Diencephalon (tissue), 1 donor: ENCODE data around the gene S100A7A. TPM values are rescaled to one million over a fixed set of nuclear protein-coding genes. Genes with fewer than 3 reads are reported as not detected.

ENCODE experiments used
- small RNA-seq: library from RNA; depleted of rRNA; stranded (forward); fragments of <200 nt; gene quantifications from one replicate; pipeline ENCODE3, GENCODE V24; 2014
- total RNA-seq: library from RNA; depleted of rRNA; stranded (reverse); fragments of >200 nt; gene quantifications from one replicate; pipeline ENCODE4 v1.2.3, GENCODE V29; 2014

S100A7A gene
- not detected for total RNA-seq

DNA sequence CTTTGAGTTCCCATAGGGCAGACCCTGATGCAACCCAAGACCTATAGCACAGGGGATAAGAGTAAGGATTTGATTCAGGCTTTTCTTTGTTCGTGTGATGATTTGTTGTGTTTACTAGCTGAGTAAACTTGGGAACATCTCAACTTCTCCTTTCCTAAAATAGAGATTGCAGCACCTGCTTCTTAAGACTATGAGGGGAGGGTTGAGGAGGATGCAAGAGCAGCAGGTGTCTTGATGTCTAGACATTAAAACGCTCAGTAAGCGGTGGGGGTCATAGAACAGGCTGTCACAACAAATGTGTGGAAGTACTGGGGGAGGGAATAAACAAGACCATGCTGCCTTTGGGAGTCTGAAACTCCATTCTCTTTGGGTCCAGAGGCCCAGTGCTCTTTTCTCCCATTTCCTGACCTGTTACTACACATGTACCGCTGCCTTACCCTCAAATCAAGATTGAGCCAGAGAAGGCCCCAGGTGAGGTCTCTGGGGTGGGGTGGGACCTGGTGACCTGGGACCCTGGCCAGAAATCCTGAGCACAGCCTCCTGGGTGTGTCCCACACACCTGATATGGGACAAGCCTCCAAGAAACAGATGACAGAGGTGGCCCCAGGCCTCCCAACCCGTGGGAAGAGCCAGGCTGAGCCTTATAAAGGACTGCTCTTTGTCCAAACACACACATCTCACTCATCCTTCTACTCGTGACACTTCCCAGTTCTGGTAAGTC lies at the start of gene S100A7A:
Gene S100A7A (plus strand): TSS at position 671 of the 721 bp plus-strand sequence. CDS start 1,563 bp downstream, outside the sequence.

DNA sequence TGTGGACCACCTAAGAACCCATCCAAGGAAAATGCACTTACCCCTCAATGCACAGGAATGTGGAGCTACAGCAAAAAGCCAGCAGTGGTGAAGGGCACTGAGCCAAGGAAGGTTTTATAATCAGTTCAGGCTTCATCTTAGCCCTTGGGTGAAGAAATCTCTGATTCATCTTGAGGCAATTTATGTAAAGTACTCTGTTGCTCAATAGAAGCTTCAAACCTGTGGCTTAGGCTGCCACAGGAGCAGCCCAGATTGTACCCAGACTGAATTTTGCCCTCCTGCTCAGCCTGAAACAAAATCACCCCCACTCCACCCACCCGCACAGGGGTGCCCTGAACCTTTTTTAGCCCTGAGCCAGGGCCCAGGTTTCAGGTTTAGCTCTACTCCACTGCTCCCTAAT lies 40.8 kb upstream of the S100A7A start, which contains the start of gene S100A12:
Gene S100A12 (minus strand): TSS at position 111 of the 400 bp plus-strand sequence. CDS start 1,029 bp downstream, outside the sequence.

DNA sequence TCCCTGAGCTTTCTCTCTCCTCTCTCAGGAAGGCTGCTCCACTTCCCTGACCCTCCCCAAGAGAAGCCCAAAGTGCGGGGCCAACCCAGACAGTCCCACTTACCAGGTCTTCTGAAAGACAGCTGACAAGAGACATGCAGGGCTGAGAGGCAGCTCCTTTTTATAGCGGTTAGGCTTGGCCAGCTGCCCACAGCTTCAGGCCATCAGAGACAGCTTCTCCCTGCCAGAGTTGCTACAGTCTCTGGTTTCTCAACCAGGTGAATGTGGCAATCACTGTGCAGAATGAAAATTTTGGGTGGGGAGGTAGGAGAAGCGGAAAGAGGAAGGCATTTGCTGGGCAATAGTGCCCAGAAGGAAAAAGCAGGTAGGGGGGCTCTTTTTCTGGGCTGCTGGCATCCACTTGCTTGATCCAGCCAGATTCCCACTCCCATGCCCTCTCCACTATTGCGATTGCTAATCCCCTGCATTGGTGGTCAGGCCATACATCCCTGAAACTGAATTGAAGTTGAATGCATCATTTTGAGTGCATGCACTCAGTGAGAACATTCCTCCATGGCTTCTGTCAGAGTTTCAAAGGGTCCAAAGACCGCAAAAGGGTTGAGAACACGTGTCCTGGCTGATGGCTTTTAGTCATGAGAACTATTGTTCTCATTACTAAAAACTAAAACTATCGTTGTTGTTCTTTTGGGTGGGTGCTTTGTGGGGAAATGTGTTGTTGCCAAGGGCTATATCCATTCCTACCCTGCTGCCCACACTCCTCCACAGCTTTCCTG lies 25.2 kb upstream of the S100A7A start, which contains the start of gene S100A8:
Gene S100A8 (minus strand): TSS at position 136 of the 773 bp plus-strand sequence. CDS start 538 bp downstream, outside the sequence.

GRCh38 chr1:153460551-153460950 lies 44.2 kb downstream of the S100A7A start, which contains the start of gene S100A7:
Gene S100A7 (minus strand): TSS chr1:153460651. CDS start chr1:153459013, 1,638 bp downstream.

Small RNA genes lying within 50 kb of the gene (small RNA-seq; reads per million reads assigned to genes)
- not detected for gene S100A15A

Other genes starting within 250 kb of the S100A7A start
- not detected for gene LELP1, start 213.1 kb upstream of the S100A7A start, total RNA-seq
- not detected for gene PRR9, start 198.9 kb upstream of the S100A7A start, total RNA-seq
- 0.69 TPM for gene LORICRIN, start 156.8 kb upstream of the S100A7A start, total RNA-seq
- gene PGLYRP3, start 103.6 kb upstream of the S100A7A start, total RNA-seq: not detected
- not detected for gene PGLYRP4, start 67.7 kb upstream of the S100A7A start, total RNA-seq
- gene S100A9, start 58.7 kb upstream of the S100A7A start, total RNA-seq: 55.1 TPM
- gene S100A12, start 40.9 kb upstream of the S100A7A start, total RNA-seq: 4.8 TPM
- 13.1 TPM for gene S100A8, start 25.4 kb upstream of the S100A7A start, total RNA-seq
- gene S100A7, start 44.1 kb downstream of the S100A7A start, total RNA-seq: not detected
- 51.7 TPM for gene S100A6, start 119.5 kb downstream of the S100A7A start, total RNA-seq
- gene S100A5, start 124.4 kb downstream of the S100A7A start, total RNA-seq: not detected
- 3.2 TPM for gene S100A4, start 129.3 kb downstream of the S100A7A start, total RNA-seq
- gene S100A3, start 132.7 kb downstream of the S100A7A start, total RNA-seq: not detected
- gene S100A2, start 149.3 kb downstream of the S100A7A start, total RNA-seq: not detected
- 48.0 TPM for gene S100A16, start 196.6 kb downstream of the S100A7A start, total RNA-seq
- not detected for gene S100A14, start 199.8 kb downstream of the S100A7A start, total RNA-seq
- gene S100A13, start 211.0 kb downstream of the S100A7A start, total RNA-seq: 15.0 TPM
- gene S100A1, start 211.9 kb downstream of the S100A7A start, total RNA-seq: 2.1 TPM
- gene CHTOP, start 217.5 kb downstream of the S100A7A start, total RNA-seq: 68.7 TPM
- gene SNAPIN, start 242.2 kb downstream of the S100A7A start, total RNA-seq: 53.3 TPM